H9 (cell line): ENCODE measurements around the gene CHPF2. TPM values are rescaled to one million over a fixed set of nuclear protein-coding genes. Genes with fewer than 3 reads are reported as not detected.

Experiments used
- DNase-seq: peaks from one replicate; pipeline ENCODE4 v3.0.0-alpha.2; 2017
- H2AFZ ChIP-seq: one replicate; pipeline ENCODE4 v1.6.1; 2013; ENCODE audit warnings: mild to moderate bottlenecking, low read length, control low read depth, moderate library complexity
- H2AK5ac ChIP-seq: 2 replicates; pipeline ENCODE4 v1.6.1; 2013; ENCODE audit warnings: low read length, control low read depth, mixed read lengths; ENCODE audit not compliant: insufficient read length
- H2BK120ac ChIP-seq: one replicate; pipeline ENCODE4 v1.6.1; 2013; ENCODE audit warnings: low read depth, mild to moderate bottlenecking, low read length, control low read depth, inconsistent platforms; ENCODE audit not compliant: poor library complexity, severe bottlenecking
- H2BK12ac ChIP-seq: 2 replicates; pipeline ENCODE4 v1.6.1; 2013; ENCODE audit warnings: low read length, control low read depth, mixed read lengths, low read depth; ENCODE audit not compliant: insufficient read length
- H2BK15ac ChIP-seq: 2 replicates; pipeline ENCODE4 v1.6.1; 2013; ENCODE audit warnings: low read depth, low read length, control low read depth
- H2BK20ac ChIP-seq: one replicate; pipeline ENCODE4 v1.6.1; 2013; ENCODE audit warnings: low read depth, mild to moderate bottlenecking, low read length, control low read depth, inconsistent platforms; ENCODE audit not compliant: poor library complexity, severe bottlenecking
- H2BK5ac ChIP-seq: 2 replicates; pipeline ENCODE4 v1.6.1; 2013; ENCODE audit warnings: low read length, control low read depth, mixed read lengths; ENCODE audit not compliant: insufficient read length
- H3K14ac ChIP-seq: 2 replicates; pipeline ENCODE4 v1.6.1; 2013; ENCODE audit warnings: low read length, control low read depth; ENCODE audit not compliant: insufficient read depth
- H3K18ac ChIP-seq: 2 replicates; pipeline ENCODE4 v1.6.1; 2013; ENCODE audit warnings: low read depth, mild to moderate bottlenecking, mixed read lengths, low read length, control low read depth; ENCODE audit not compliant: insufficient read length
- H3K23ac ChIP-seq: 2 replicates; pipeline ENCODE4 v1.6.1; 2013; ENCODE audit warnings: low read length, control low read depth, mixed read lengths, low read depth; ENCODE audit not compliant: insufficient read length
- H3K23me2 ChIP-seq: 2 replicates; pipeline ENCODE4 v1.6.1; 2013; ENCODE audit warnings: low read depth, mild to moderate bottlenecking, mixed read lengths, low read length, control low read depth; ENCODE audit not compliant: insufficient read length, poor library complexity, severe bottlenecking
- H3K27ac ChIP-seq: 2 replicates; pipeline ENCODE4 v1.5.1; 2013; ENCODE audit warnings: low read length, control low read depth, mixed read lengths, low read depth; ENCODE audit not compliant: insufficient read length
- H3K27me3 ChIP-seq: 2 replicates; pipeline ENCODE4 v1.6.1; 2013; ENCODE audit warnings: low read length, control low read depth, inconsistent platforms; ENCODE audit not compliant: insufficient read depth
- H3K4ac ChIP-seq: 2 replicates; pipeline ENCODE4 v1.6.1; 2013; ENCODE audit warnings: low read depth, mild to moderate bottlenecking, control low read depth, inconsistent platforms, low read length, moderate library complexity
- H3K4me1 ChIP-seq: 2 replicates; pipeline ENCODE4 v1.6.1; 2013; ENCODE audit warnings: low read length, control low read depth, inconsistent platforms; ENCODE audit not compliant: insufficient read depth
- H3K4me2 ChIP-seq: 2 replicates; pipeline ENCODE4 v1.6.1; 2013; ENCODE audit warnings: low read length, control low read depth, mixed read lengths; ENCODE audit not compliant: insufficient read length, insufficient read depth
- H3K56ac ChIP-seq: 2 replicates; pipeline ENCODE4 v1.6.1; 2013; ENCODE audit warnings: low read depth, mild to moderate bottlenecking, mixed read lengths, low read length, control low read depth; ENCODE audit not compliant: insufficient read length
- H3K79me1 ChIP-seq: 2 replicates; pipeline ENCODE4 v1.6.1; 2013; ENCODE audit warnings: low read depth, mild to moderate bottlenecking, moderate library complexity, low read length, control low read depth, inconsistent platforms; ENCODE audit not compliant: insufficient read depth, poor library complexity, severe bottlenecking
- H3K79me2 ChIP-seq: 2 replicates; pipeline ENCODE4 v1.6.1; 2013; ENCODE audit warnings: low read length, control low read depth, inconsistent platforms; ENCODE audit not compliant: insufficient read depth
- H3K9ac ChIP-seq: 2 replicates; pipeline ENCODE4 v1.6.1; 2013; ENCODE audit warnings: low read length, control low read depth, mixed read lengths; ENCODE audit not compliant: insufficient read length; ENCODE audit errors: extremely low read depth
- H3K9me3 ChIP-seq: one replicate; pipeline ENCODE4 v1.6.1; 2013; ENCODE audit warnings: low read depth, low read length, inconsistent platforms; ENCODE audit not compliant: control insufficient read depth
- H3T11ph ChIP-seq: one replicate; pipeline ENCODE4 v1.6.1; 2013; ENCODE audit warnings: mild to moderate bottlenecking, low read length, control low read depth, inconsistent platforms
- H4K20me1 ChIP-seq: one replicate; pipeline ENCODE4 v1.6.1; 2013; ENCODE audit not compliant: control insufficient read depth, insufficient read length, insufficient read depth
- H4K5ac ChIP-seq: 2 replicates; pipeline ENCODE4 v1.6.1; 2013; ENCODE audit warnings: low read depth, mild to moderate bottlenecking, mixed read lengths, low read length, control low read depth; ENCODE audit not compliant: insufficient read length
- H4K8ac ChIP-seq: replicated peaks from 2 replicates; pipeline ENCODE4 v1.6.1; 2013; ENCODE audit warnings: low read length, control low read depth, mixed read lengths, low read depth; ENCODE audit not compliant: insufficient read length
- H4K91ac ChIP-seq: 2 replicates; pipeline ENCODE4 v1.6.1; 2013; ENCODE audit warnings: low read depth, mild to moderate bottlenecking, moderate library complexity, mixed read lengths, low read length, control low read depth; ENCODE audit not compliant: insufficient read length
- H3K27ac Mint-ChIP-seq, 3 experiments: 2 replicates in 2 of 3; 3 replicates in 1 of 3; pipeline ENCODE4 v1.8.0; 2020 to 2021; ENCODE audit warnings: mixed read lengths in 3 of 3, mild to moderate bottlenecking in 1 of 3, moderate library complexity in 1 of 3
- H3K27me3 Mint-ChIP-seq: 2 replicates; pipeline ENCODE4 v1.8.0; 2021; ENCODE audit warnings: low read depth, mild to moderate bottlenecking, moderate library complexity, mixed read lengths
- H3K36me3 Mint-ChIP-seq, 3 experiments: 2 replicates in 2 of 3; 3 replicates in 1 of 3; pipeline ENCODE4 v1.8.0; 2020 to 2021; ENCODE audit warnings: low read depth in 3 of 3, mixed read lengths in 3 of 3; ENCODE audit not compliant: insufficient read depth in 1 of 3
- H3K4me1 Mint-ChIP-seq, 2 experiments: 2 replicates each; pipeline ENCODE4 v1.8.0; 2020; ENCODE audit warnings: mixed read lengths in 2 of 2
- H3K4me3 Mint-ChIP-seq, 2 experiments: 2 replicates in 1 of 2; 3 replicates in 1 of 2; pipeline ENCODE4 v1.8.0; 2020 to 2021; ENCODE audit warnings: mild to moderate bottlenecking in 2 of 2, mixed read lengths in 2 of 2, moderate library complexity in 1 of 2
- H3K9me3 Mint-ChIP-seq, 2 experiments: 2 replicates in 1 of 2; 3 replicates in 1 of 2; pipeline ENCODE4 v1.8.0; 2020; ENCODE audit warnings: mild to moderate bottlenecking in 2 of 2, mixed read lengths in 2 of 2, moderate library complexity in 1 of 2
- WGBS: extraction: QIAGEN DNeasy Blood & Tissue Kit; methylation state at CpG from one replicate; pipeline ENCODE4 v1.1.7; 2013; ENCODE audit warnings: missing lambda C conversion rate, low lambda C conversion rate, mixed read lengths; ENCODE audit not compliant: insufficient read length; ENCODE audit errors: extremely low coverage; 5-methylcytosine and 5-hydroxymethylcytosine counted together
- total RNA-seq: library from RNA; stranded (reverse); gene quantifications from 2 replicates; pipeline ENCODE4 v1.2.1, GENCODE V29; 2021
- TF ChIP-seq, protein P1 (sequence below): fragments of 200-600 bp; sonication (generic); conservative IDR thresholded peaks from 3 replicates; pipeline ENCODE4 v1.8.0; 2021; ENCODE audit warnings: antibody characterized with exemption, mild to moderate bottlenecking

The CHPF2 gene
- total RNA-seq, 1 experiment from 2014 or later, result 25.7 TPM

DNA sequence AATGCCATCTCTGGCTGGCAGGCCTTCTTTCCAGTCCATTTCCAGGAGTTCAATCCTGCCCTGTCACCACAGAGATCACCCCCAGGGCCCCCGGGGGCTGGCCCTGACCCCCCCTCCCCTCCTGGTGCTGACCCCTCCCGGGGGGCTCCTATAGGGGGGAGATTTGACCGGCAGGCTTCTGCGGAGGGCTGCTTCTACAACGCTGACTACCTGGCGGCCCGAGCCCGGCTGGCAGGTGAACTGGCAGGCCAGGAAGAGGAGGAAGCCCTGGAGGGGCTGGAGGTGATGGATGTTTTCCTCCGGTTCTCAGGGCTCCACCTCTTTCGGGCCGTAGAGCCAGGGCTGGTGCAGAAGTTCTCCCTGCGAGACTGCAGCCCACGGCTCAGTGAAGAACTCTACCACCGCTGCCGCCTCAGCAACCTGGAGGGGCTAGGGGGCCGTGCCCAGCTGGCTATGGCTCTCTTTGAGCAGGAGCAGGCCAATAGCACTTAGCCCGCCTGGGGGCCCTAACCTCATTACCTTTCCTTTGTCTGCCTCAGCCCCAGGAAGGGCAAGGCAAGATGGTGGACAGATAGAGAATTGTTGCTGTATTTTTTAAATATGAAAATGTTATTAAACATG, 6.0 kb downstream of the CHPF2 start:
- Histone ChIP-seq H4K5ac (no peak overlapping the region), H2BK120ac (no peak overlapping the region), H3K14ac (no peak overlapping the region), H3K9me3 (no peaks in the 10 kb centered on the region), H2BK15ac (no peak overlapping the region), H3K27ac (no peak overlapping the region), H2BK12ac (no peak overlapping the region), H3K9ac (no peak overlapping the region), H3K23me2 (peaks cover 1% of the 10 kb centered on the region), H3T11ph (no peak overlapping the region), H4K20me1 (no peaks in the 10 kb centered on the region), H3K27me3 (no peaks in the 10 kb centered on the region), H2AK5ac (no peak overlapping the region), H4K8ac (no peak overlapping the region), H3K18ac (no peak overlapping the region), H2BK20ac (no peak overlapping the region), H3K23ac (no peak overlapping the region), H3K56ac (no peak overlapping the region), H3K4me2 (no peak overlapping the region), H2AFZ (no peak overlapping the region), H3K79me2 (peaks cover 6% of the 10 kb centered on the region; the same call in 1 of the 2 replicates), H3K79me1 (no peaks in the 10 kb centered on the region), H2BK5ac (no peak overlapping the region), H3K4ac (no peak overlapping the region), H4K91ac (no peak overlapping the region), H3K4me1 (no peaks in the 10 kb centered on the region)
- TF ChIP-seq, protein P1, sequence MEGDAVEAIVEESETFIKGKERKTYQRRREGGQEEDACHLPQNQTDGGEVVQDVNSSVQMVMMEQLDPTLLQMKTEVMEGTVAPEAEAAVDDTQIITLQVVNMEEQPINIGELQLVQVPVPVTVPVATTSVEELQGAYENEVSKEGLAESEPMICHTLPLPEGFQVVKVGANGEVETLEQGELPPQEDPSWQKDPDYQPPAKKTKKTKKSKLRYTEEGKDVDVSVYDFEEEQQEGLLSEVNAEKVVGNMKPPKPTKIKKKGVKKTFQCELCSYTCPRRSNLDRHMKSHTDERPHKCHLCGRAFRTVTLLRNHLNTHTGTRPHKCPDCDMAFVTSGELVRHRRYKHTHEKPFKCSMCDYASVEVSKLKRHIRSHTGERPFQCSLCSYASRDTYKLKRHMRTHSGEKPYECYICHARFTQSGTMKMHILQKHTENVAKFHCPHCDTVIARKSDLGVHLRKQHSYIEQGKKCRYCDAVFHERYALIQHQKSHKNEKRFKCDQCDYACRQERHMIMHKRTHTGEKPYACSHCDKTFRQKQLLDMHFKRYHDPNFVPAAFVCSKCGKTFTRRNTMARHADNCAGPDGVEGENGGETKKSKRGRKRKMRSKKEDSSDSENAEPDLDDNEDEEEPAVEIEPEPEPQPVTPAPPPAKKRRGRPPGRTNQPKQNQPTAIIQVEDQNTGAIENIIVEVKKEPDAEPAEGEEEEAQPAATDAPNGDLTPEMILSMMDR, result no peak
- DNase-seq, result no peak
- H3K36me3 Mint-ChIP-seq, result peaks cover 4 to 27% (median 19%) of the 10 kb centered on the region in 3 experiments; a peak in 6 of 7 replicates
- peaks cover 14 to 16% of the 10 kb centered on the region in 2 experiments for H3K4me1 Mint-ChIP-seq
- H3K27ac Mint-ChIP-seq, result no peak overlapping the region
- no peaks in the 10 kb centered on the region for H3K9me3 Mint-ChIP-seq
- no CpG with 5 or more reads among the region's 17 CpGs for WGBS
- H3K4me3 Mint-ChIP-seq, result no peak overlapping the region
- H3K27me3 Mint-ChIP-seq, result peaks cover 4% of the 10 kb centered on the region; the same call in 1 of the 2 replicates
